GM13977 (cell line): ENCODE data around the gene CACNG3.
"Not testable (repeated sequence)": the region's sequence is repeated elsewhere in the genome, so short reads cannot be mapped to it uniquely, and the experiment has no call there.

Source experiments
- DNase-seq: peaks from one replicate; pipeline ENCODE4 v3.0.0; 2012; ENCODE audit warnings: low spot score
- CTCF ChIP-seq: IDR thresholded peaks from 2 replicates; pipeline ENCODE4 v1.5.1; 2012; ENCODE audit warnings: mild to moderate bottlenecking, control low read depth; ENCODE audit not compliant: insufficient read depth; ENCODE audit errors: extremely low read depth, missing control alignments
- in situ Hi-C: fragments of 300-500 bp; cut with MboI; formaldehyde crosslinking; loops from one replicate; pipeline ENCODE4 v1.12.0; 2022; ENCODE audit warnings: low sequenced_read_pairs, low pct_unique_long_range_greater_than_20kb, mixed read lengths, inconsistent platforms; ENCODE audit not compliant: unreplicated experiment

The CACNG3 gene

GRCh38 chr16:24298548-24299167 lies 42.5 kb downstream of the CACNG3 start:
- no peak for DNase-seq
- in situ Hi-C loops, result no loop called here
- no peak for TF ChIP-seq CTCF

- DNase-seq, in situ Hi-C loops: not testable (repeated sequence)
Observed at GRCh38 chr16:24300750-24301149, 44.6 kb downstream of the CACNG3 start.

DNA sequence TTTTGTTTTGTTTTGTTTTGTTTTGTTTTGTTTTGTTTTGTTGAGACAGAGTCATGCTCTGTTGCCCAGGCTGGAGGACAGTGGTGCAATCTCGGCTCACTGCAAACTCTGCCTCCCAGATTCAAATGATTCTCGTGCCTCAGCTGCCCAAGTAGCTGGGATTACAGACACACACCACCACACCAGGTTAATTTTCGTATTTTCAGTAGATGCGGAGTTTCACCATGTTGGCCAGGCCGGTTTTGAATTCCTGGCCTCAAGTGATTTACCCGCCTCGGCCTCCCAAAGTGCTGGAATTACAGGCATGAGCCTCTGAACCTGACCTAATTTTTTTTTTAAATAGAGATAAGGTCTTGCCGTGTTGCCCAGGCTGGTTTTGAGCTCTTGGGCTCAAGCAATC lies 46.5 kb downstream of the CACNG3 start:
- in situ Hi-C loops, result no loop called here
- no peak for TF ChIP-seq CTCF
- DNase-seq, result no peak

DNA sequence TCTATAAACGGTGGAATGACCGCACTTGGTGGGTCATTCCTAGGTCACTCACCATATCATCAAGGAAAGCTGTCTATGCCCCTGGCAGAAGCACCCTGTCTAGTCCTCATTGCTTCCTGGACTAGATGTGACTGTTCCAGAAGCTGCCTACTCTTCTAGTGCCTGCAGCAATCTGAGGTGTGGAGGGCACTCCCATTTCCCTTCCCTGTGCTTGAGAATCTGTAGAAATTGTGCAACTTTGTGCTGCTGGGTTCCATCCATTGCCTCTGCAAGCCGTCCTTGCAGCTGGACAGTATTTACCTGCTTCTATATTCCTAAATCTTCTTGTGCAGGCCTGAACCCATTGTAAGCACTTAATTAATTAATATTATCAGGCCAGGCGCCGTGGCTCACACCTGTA lies 52.1 kb downstream of the CACNG3 start:
- in situ Hi-C loops, result no loop called here
- TF ChIP-seq CTCF, result no peak
- DNase-seq, result no peak

DNA sequence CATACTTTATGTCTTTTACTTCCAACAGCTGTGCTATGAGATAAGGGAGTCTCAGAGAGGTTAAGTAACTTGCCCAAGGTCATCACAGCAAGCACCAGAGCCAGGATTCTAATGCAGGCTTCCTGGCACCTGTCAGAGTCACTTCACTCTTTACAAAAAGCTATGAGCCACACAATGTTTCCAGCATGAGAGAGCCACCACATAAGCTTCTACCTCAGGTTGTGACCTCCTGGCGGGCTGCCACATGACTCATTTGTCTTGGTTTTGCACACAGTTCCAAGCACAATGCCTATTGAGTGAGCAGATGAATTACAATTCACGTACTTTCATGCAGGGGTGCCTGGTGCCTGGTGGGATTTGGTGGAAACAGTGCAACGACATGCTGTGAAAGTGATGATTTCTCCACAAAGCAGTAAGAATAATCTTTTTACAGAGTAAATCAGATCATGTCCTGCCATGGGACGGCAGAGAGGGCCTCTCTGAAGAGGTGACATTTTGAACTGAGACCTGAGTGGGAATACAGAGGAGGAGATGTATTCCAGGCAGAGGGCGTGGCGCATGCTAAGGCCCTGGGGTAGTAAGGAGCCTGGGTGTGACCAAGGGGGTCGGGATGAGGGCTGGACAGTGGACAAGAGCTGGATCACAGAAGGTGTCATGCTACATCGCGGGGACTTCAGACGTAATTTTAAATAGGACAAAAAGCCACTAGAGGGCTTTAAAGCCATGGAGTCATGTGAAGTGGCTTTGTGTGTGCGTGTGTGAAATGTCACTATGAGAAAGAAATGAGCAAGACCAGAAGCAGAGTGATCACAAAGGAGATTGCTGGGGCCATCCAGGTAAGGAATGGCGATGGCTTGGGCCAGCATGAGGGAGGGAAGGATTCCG lies 53.4 kb downstream of the CACNG3 start:
- no peak for TF ChIP-seq CTCF
- no peak for DNase-seq
- in situ Hi-C loops, result no loop called here

- DNase-seq, result no peak
- no peak for TF ChIP-seq CTCF
- in situ Hi-C loops, result no loop called here
Observed at GRCh38 chr16:24315343-24315742, 59.2 kb downstream of the CACNG3 start.

DNA sequence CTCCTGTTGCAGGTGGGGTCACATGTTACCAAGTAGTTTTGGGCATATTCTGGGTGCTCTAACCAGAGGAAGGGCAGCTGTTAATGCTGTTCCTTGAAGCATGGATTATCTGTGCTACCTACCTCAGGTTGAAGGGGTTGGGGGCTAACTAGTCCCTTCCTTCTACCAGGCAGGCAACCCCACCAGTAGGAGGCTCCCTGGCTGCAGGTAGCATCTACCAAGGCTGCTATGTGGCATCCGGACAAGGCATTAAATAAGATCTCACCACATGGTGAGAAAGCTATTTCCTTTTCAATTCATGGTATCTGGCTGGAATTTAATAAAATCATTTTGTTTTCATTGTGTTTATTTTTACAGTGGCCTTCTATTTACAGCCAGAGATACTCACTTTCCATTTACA lies 62.5 kb downstream of the CACNG3 start:
- no peak for TF ChIP-seq CTCF
- DNase-seq, result no peak
- in situ Hi-C loops, result no loop called here
